ENCODE results near the gene GNB3. TPM values are rescaled to one million over a fixed set of nuclear protein-coding genes. Genes with fewer than 3 reads are reported as not detected.

Gene GNB3
- polyA plus RNA-seq, 2 of the 4 experiments (the other 2 are of a cell fraction), result 0.94 to 2.7 TPM

- Histone ChIP-seq H3K4me2 (no peak overlapping the region), H3K4me1 (peaks cover 12% of the 10 kb centered on the region), H3K9me3 (no peaks in the 10 kb centered on the region), H3K4me3 (no peak overlapping the region), H3K27ac (no peak overlapping the region)
- ChIA-PET POLR2A (no interaction called here), CTCF (interaction anchor here (1.0 to 29.8 kb wide), 3 partner anchors 7 to 64 kb away, joined by 3 to 306 read pairs (median 129); partner anchors contain the start of genes GPR162, MLF2 and P3H3)
- 79% methylated on average over 20 of the region's 20 CpGs for WGBS (ENCODE audit: missing lambda C conversion rate)
- DNase-seq (ENCODE audit: low read depth in 1 of 2, low spot score in 1 of 2), result no peak
- no peak for ATAC-seq
- TF ChIP-seq FOSL2 (IDR thresholded peaks at IDR 0.05) (no peak), FOSL2 (CRISPR knock-in tag; IDR thresholded peaks at IDR 0.05) (no peak), PHF8 (IDR thresholded peaks at IDR 0.05; ENCODE audit: borderline replicate concordance, low read depth) (no peak), GATA3 (IDR thresholded peaks at IDR 0.05; ENCODE audit: borderline replicate concordance) (no peak), ATOH8 (CRISPR knock-in tag; IDR thresholded peaks at IDR 0.05; ENCODE audit: low read depth) (no peak), NFE2L2 (conservative IDR thresholded peaks at IDR 0.05; ENCODE audit: low read length) (no peak), NPAS2 (CRISPR knock-in tag; IDR thresholded peaks at IDR 0.05; ENCODE audit: borderline replicate concordance) (no peak), RCOR1 (IDR thresholded peaks at IDR 0.05; ENCODE audit: low read depth, low read length) (no peak), CBX8 (IDR thresholded peaks at IDR 0.05) (no peak), EP300 (IDR thresholded peaks at IDR 0.05) (no peak), HOXB13 (CRISPR knock-in tag; IDR thresholded peaks at IDR 0.05; ENCODE audit: low read depth) (no peak), POLR2A (IDR thresholded peaks at IDR 0.05; ENCODE audit: low read length) (no peak), TFCP2L1 (CRISPR knock-in tag; IDR thresholded peaks at IDR 0.05) (no peak), KDM1A (IDR thresholded peaks at IDR 0.05; ENCODE audit: low read depth) (no peak)
- TF ChIP-seq, protein P1, sequence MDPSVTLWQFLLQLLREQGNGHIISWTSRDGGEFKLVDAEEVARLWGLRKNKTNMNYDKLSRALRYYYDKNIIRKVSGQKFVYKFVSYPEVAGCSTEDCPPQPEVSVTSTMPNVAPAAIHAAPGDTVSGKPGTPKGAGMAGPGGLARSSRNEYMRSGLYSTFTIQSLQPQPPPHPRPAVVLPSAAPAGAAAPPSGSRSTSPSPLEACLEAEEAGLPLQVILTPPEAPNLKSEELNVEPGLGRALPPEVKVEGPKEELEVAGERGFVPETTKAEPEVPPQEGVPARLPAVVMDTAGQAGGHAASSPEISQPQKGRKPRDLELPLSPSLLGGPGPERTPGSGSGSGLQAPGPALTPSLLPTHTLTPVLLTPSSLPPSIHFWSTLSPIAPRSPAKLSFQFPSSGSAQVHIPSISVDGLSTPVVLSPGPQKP (IDR thresholded peaks at IDR 0.05; ENCODE audit: low read depth, low read length), result no peak
- TF ChIP-seq, protein P2, sequence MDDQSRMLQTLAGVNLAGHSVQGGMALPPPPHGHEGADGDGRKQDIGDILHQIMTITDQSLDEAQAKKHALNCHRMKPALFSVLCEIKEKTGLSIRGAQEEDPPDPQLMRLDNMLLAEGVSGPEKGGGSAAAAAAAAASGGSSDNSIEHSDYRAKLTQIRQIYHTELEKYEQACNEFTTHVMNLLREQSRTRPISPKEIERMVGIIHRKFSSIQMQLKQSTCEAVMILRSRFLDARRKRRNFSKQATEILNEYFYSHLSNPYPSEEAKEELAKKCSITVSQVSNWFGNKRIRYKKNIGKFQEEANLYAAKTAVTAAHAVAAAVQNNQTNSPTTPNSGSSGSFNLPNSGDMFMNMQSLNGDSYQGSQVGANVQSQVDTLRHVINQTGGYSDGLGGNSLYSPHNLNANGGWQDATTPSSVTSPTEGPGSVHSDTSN (IDR thresholded peaks at IDR 0.05), result no peak
- FAIRE-seq, result no peak
Observed at GRCh38 chr12:6817662-6818157, 23.0 kb upstream of the GNB3 start.

DNA sequence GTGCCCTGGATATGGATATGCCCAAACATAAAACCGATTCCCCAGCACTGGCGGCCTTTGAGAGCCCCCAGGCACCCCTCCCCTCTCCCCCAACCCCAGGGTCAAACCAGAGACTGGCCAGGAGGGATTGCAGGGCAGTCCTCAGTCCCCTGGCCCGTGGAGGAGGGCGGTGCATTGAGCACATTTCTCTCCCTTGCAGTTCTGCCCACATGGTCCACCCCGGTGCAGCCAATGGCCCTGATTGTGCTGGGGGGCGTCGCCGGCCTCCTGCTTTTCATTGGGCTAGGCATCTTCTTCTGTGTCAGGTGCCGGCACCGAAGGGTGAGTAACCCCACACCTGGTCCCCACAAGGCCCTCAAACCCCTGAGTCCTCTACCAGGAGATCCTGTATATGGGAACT, 22.5 kb upstream of the GNB3 start:
- no peak for DNase-seq (ENCODE audit: low read depth in 1 of 2, low spot score in 1 of 2)
- FAIRE-seq, result no peak
- no peak for TF ChIP-seq KDM5A (IDR thresholded peaks at IDR 0.05)
- TF ChIP-seq BHLHE40 (IDR thresholded peaks at IDR 0.05; ENCODE audit: low read depth, low read length), result no peak
- TF ChIP-seq CBX8 (IDR thresholded peaks at IDR 0.05), result no peak
- TF ChIP-seq, protein P3, sequence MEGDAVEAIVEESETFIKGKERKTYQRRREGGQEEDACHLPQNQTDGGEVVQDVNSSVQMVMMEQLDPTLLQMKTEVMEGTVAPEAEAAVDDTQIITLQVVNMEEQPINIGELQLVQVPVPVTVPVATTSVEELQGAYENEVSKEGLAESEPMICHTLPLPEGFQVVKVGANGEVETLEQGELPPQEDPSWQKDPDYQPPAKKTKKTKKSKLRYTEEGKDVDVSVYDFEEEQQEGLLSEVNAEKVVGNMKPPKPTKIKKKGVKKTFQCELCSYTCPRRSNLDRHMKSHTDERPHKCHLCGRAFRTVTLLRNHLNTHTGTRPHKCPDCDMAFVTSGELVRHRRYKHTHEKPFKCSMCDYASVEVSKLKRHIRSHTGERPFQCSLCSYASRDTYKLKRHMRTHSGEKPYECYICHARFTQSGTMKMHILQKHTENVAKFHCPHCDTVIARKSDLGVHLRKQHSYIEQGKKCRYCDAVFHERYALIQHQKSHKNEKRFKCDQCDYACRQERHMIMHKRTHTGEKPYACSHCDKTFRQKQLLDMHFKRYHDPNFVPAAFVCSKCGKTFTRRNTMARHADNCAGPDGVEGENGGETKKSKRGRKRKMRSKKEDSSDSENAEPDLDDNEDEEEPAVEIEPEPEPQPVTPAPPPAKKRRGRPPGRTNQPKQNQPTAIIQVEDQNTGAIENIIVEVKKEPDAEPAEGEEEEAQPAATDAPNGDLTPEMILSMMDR (IDR thresholded peaks at IDR 0.05), result no peak
- Histone ChIP-seq H3K9me3 (no peaks in the 10 kb centered on the region), H3K27ac (no peak overlapping the region), H3K4me2 (no peak overlapping the region), H3K4me1 (peaks cover 12% of the 10 kb centered on the region), H3K4me3 (no peak overlapping the region)
- ATAC-seq, result no peak
- POLR2A ChIA-PET, result interaction anchor here (0.6 to 1.4 kb wide), 2 partner anchors 65 to 129 kb away, joined by 5 read pairs; partner anchors contain the start of genes MLF2 and ZNF384
- 80% methylated on average over 10 of the region's 10 CpGs for WGBS (ENCODE audit: missing lambda C conversion rate)
- CTCF ChIA-PET, result interaction anchor here (0.6 to 29.8 kb wide), 3 partner anchors 9 to 64 kb away, joined by 3 to 306 read pairs (median 3); partner anchors contain the start of gene MLF2

- DNase-seq (ENCODE audit: low read depth in 1 of 2, low spot score in 1 of 2), result no peak
- 95% methylated on average over 5 of the region's 5 CpGs for WGBS (ENCODE audit: missing lambda C conversion rate)
- TF ChIP-seq, protein P4, sequence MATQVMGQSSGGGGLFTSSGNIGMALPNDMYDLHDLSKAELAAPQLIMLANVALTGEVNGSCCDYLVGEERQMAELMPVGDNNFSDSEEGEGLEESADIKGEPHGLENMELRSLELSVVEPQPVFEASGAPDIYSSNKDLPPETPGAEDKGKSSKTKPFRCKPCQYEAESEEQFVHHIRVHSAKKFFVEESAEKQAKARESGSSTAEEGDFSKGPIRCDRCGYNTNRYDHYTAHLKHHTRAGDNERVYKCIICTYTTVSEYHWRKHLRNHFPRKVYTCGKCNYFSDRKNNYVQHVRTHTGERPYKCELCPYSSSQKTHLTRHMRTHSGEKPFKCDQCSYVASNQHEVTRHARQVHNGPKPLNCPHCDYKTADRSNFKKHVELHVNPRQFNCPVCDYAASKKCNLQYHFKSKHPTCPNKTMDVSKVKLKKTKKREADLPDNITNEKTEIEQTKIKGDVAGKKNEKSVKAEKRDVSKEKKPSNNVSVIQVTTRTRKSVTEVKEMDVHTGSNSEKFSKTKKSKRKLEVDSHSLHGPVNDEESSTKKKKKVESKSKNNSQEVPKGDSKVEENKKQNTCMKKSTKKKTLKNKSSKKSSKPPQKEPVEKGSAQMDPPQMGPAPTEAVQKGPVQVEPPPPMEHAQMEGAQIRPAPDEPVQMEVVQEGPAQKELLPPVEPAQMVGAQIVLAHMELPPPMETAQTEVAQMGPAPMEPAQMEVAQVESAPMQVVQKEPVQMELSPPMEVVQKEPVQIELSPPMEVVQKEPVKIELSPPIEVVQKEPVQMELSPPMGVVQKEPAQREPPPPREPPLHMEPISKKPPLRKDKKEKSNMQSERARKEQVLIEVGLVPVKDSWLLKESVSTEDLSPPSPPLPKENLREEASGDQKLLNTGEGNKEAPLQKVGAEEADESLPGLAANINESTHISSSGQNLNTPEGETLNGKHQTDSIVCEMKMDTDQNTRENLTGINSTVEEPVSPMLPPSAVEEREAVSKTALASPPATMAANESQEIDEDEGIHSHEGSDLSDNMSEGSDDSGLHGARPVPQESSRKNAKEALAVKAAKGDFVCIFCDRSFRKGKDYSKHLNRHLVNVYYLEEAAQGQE (IDR thresholded peaks at IDR 0.05), result no peak
- no peak for TF ChIP-seq HOXB13 (CRISPR knock-in tag; IDR thresholded peaks at IDR 0.05; ENCODE audit: low read depth)
- TF ChIP-seq BCL3 (IDR thresholded peaks at IDR 0.05), result no peak
- TF ChIP-seq ATOH8 (CRISPR knock-in tag; IDR thresholded peaks at IDR 0.05; ENCODE audit: low read depth), result no peak
- no peak for TF ChIP-seq EP300 (IDR thresholded peaks at IDR 0.05)
- TF ChIP-seq FOSL2 (IDR thresholded peaks at IDR 0.05), result no peak
- TF ChIP-seq FOSL2 (CRISPR knock-in tag; IDR thresholded peaks at IDR 0.05), result no peak
- no peak for TF ChIP-seq SREBF2 (IDR thresholded peaks at IDR 0.05)
Observed at GRCh38 chr12:6818645-6819044, 22.1 kb upstream of the GNB3 start.

More at GRCh38 chr12:6818645-6819044, 22.1 kb upstream of the GNB3 start:
- POLR2A ChIA-PET, result interaction anchor here (0.6 to 1.4 kb wide), 2 partner anchors 66 to 130 kb away, joined by 5 read pairs; partner anchors contain the start of genes MLF2 and ZNF384
- ATAC-seq (no peak), FAIRE-seq (no peak)
- CTCF ChIA-PET, result interaction anchor here (0.6 to 29.8 kb wide), 4 partner anchors 9 to 65 kb away, joined by 3 to 306 read pairs (median 3); partner anchors contain the start of gene MLF2
- peaks cover 12% of the 10 kb centered on the region for H3K4me1 ChIP-seq
- no peak overlapping the region for H3K4me3 ChIP-seq
- no peak overlapping the region for H3K27ac ChIP-seq
- no peak overlapping the region for H3K4me2 ChIP-seq
- H3K9me3 ChIP-seq, result no peaks in the 10 kb centered on the region
